Muscle of leg (tissue), 11 donors: ENCODE results near the gene NACA. TPM values are rescaled to one million over a fixed set of nuclear protein-coding genes. Genes with fewer than 3 reads are reported as not detected.
"Not testable (repeated sequence)": the region's sequence is repeated elsewhere in the genome, so short reads cannot be mapped to it uniquely, and the experiment has no call there.

Experiments used
- DNase-seq: peaks from one replicate; pipeline ENCODE4 v3.0.0; 2013
- H3K27ac ChIP-seq: one replicate; pipeline ENCODE4 v1.5.1; 2013; ENCODE audit warnings: mild to moderate bottlenecking, low read length, control low read depth
- H3K27me3 ChIP-seq: one replicate; pipeline ENCODE4 v1.6.1; 2013; ENCODE audit warnings: low read length; ENCODE audit not compliant: control insufficient read depth, insufficient read depth
- H3K36me3 ChIP-seq: one replicate; pipeline ENCODE4 v1.6.1; 2013; ENCODE audit warnings: low read length; ENCODE audit not compliant: control insufficient read depth, insufficient read depth
- H3K4me1 ChIP-seq: one replicate; pipeline ENCODE4 v1.6.1; 2013; ENCODE audit warnings: low read length; ENCODE audit not compliant: control insufficient read depth, insufficient read depth
- H3K4me3 ChIP-seq: one replicate; pipeline ENCODE4 v1.5.1; 2013; ENCODE audit warnings: low read length, control low read depth
- H3K9me3 ChIP-seq: replicated peaks from 2 replicates; pipeline ENCODE4 v1.6.1; 2013; ENCODE audit warnings: low read depth, low read length; ENCODE audit not compliant: control insufficient read depth
- WGBS: methylation state at CpG from one replicate; pipeline ENCODE4 v1.1.5; 2013; ENCODE audit warnings: missing lambda C conversion rate; ENCODE audit not compliant: insufficient coverage; 5-methylcytosine and 5-hydroxymethylcytosine counted together
- polyA plus RNA-seq, 8 donors: library from polyadenylated mRNA; unstranded; fragments of 120-200 nt; gene quantifications; one replicate each; pipeline versions ENCODE4 v1.2.1 to v1.2.3, GENCODE V29; 2013; ENCODE audit warnings: inconsistent platforms in 1 of 8, low replicate concordance in 1 of 8; ENCODE audit not compliant: insufficient read length in 8 of 8, insufficient read depth in 1 of 8
- total RNA-seq: library from RNA; stranded (reverse); fragments of 120-200 nt; gene quantifications from one replicate; pipeline ENCODE4 v1.2.4, GENCODE V29; 2013

Gene NACA
- total and polyA plus RNA-seq, 9 donors = 1,652 to 2,423 (median 2,073) TPM

DNA sequence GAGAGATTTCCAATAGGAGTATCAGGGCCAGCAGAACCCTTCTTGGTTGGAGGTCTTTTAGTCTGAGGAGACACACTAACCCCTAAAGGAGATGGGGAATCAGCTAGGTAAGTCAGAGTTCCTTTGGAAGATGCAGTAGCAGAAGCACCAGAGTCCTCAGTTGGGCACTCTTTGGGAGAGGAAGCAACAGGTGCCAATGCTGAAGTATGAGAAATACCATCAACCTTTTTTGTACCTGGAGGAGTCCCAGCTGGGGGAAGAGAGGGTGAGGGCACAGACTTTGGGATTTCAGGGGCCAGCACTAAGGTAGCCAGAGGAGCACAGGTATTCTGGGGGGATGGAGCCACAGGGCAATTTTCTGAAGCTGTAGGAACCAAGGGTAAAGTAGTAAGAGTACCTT is 6.0 kb downstream of the NACA start:
- Histone ChIP-seq H3K27me3 (no peaks in the 10 kb centered on the region), H3K36me3 (peaks cover 61% of the 10 kb centered on the region), H3K27ac (no peak overlapping the region), H3K4me1 (peaks cover 68% of the 10 kb centered on the region), H3K4me3 (no peak overlapping the region), H3K9me3 (no peaks in the 10 kb centered on the region)
- DNase-seq = no peak

DNA sequence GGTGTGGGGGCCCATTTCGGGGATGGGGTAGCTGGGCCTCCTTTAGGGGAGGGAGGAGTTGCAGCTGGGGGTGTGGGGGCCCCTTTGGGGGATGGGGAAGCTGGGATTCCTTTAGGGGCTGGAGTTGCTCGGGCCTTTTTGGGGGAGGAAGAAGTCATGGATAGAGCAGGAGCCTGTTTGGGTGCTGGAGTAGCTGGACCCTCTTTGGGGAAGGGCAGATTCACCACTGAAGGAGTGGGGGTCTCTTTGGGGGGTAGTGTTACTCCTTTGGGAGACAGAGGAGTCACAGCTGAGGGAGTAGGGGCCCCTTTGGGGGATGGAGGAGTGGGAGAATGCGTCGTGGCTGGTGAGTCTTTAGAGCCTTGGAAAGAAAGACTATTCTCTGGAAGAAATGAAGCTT is 6.5 kb downstream of the NACA start:
- WGBS = 42% methylated on average over 4 of the region's 4 CpGs
- Histone ChIP-seq H3K36me3 (peaks cover 63% of the 10 kb centered on the region), H3K27me3 (no peaks in the 10 kb centered on the region), H3K27ac (no peak overlapping the region), H3K4me1 (peaks cover 68% of the 10 kb centered on the region), H3K9me3 (no peaks in the 10 kb centered on the region), H3K4me3 (no peak overlapping the region)
- no peak for DNase-seq

DNA sequence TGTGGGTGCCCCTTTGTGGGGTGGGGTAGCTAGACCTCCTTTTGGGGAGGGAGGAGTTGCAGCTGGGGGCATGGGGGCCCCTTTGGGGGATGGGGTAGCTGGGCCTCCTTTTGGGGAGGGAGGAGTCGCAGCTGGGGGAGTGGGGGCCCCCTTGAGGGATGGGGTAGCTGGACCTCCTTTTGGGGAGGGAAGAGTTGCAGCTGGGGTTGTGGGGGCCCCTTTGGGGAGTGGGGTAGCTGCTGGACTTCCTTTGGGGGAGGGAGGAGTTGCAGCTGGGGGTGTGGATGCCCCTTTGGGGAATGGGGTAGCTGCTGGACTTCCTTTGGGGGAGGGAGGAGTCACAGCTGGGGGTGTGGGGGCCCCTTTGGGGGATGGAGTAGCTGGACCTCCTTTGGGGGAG is 7.0 kb downstream of the NACA start:
- no peaks in the 10 kb centered on the region for H3K27me3 ChIP-seq
- H3K27ac ChIP-seq = no peak overlapping the region
- H3K9me3 ChIP-seq = no peaks in the 10 kb centered on the region
- no peak for DNase-seq
- WGBS = no CpG with 5 or more reads among the region's 1 CpG
- no peak overlapping the region for H3K4me3 ChIP-seq
- H3K36me3 ChIP-seq = peaks cover 68% of the 10 kb centered on the region
- H3K4me1 ChIP-seq = peaks cover 68% of the 10 kb centered on the region

DNA sequence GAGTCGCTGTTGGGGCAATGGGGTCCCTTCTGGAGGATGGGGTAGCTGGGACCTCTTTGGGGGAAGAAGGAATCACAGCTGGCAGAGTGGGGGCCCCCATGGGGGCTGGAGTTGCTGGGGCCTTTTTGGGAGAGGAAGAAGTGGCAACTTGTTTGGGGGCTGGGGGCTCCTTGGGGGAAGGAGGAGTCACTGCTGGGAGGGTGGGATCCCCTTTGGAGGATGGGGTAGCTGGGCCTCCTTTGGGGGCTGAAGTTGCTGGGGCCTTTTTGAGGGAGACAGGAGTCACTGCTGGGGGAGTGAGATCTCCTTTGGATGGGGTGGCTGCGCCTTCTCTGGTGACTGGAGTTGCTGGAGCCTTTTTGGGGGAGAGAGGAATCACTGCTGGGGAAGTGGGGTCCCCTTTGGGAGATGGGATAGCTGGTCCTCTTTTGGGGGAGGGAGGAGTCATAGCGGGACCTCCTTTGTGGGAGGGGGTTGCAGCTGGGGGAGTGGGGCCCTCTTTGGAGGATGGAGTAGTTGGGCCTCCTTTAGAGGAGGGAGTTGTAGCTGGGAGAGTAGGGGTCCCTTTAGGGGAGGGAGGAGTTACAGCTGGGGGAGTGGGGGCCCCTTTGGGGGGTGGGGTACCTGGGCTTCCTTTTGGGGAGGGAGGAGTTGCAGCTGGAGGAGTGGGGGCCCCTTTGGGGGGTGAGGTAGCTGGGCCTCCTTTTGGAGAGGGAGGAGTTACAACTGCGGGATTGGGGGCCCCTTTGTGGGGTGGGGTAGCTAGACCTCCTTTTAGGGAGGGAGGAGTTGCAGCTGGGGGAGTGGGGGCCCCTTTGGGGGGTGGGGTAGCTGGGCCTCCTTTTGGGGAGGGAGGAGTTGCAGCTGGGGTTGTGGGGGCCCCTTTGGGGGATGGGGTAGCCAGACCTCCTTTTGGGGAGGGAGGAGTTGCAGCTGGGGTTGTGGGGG is 7.9 kb downstream of the NACA start:
- Histone ChIP-seq H3K4me1 (peaks cover 61% of the 10 kb centered on the region), H3K27me3 (no peaks in the 10 kb centered on the region), H3K4me3 (no peak overlapping the region), H3K9me3 (no peaks in the 10 kb centered on the region), H3K27ac (peak overlapping the region; percentile 23), H3K36me3 (peaks cover 75% of the 10 kb centered on the region)
- WGBS = 74% methylated on average over 4 of the region's 4 CpGs
- DNase-seq = no peak

DNA sequence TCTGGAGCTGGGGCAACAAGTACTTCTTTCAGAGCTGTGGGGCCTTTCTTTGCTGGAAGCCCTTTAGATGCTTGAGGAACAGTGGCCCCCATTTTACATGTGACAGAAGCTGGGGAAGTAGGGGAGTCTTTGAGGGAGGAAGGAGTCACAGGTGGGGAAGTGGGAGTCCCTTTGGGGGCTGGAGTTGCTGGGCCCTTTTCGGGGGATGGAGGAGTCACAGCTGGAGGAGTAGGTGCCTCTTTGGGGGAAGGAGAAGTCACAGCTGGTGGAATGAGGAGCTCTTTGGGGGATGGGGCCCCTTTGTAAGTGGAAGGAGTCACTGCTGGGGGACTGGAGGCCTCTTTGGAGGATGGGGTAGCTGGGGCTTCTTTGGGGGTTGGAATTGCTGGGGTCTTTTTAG is 8.6 kb downstream of the NACA start:
- Histone ChIP-seq H3K9me3 (no peaks in the 10 kb centered on the region), H3K4me1 (peaks cover 57% of the 10 kb centered on the region), H3K27me3 (no peaks in the 10 kb centered on the region), H3K36me3 (peaks cover 76% of the 10 kb centered on the region), H3K27ac (no peak overlapping the region), H3K4me3 (no peak overlapping the region)
- WGBS = 38% methylated on average over 1 of the region's 1 CpG
- DNase-seq = no peak

DNA sequence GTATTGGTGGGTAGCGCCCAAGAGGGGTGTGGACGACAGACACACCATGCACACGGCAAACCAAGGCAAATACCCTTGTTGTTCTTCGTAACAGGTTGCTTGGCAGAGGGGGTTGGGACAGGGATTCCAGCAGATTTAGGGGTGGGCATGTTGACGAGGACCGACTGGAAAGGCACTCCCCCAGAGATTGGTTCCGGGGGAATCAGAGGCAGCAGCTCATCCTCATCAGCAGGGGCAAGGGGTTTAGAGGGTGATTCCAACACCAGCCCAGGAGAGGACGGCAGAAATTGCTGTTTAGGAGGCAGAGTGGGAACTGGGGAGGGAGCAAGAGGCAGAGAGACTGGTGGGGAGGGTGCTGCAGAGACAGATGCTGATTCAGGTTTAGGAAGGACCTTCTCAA is 9.3 kb downstream of the NACA start:
- Histone ChIP-seq H3K4me3 (no peak overlapping the region), H3K36me3 (peaks cover 71% of the 10 kb centered on the region), H3K4me1 (peaks cover 50% of the 10 kb centered on the region)

DNA sequence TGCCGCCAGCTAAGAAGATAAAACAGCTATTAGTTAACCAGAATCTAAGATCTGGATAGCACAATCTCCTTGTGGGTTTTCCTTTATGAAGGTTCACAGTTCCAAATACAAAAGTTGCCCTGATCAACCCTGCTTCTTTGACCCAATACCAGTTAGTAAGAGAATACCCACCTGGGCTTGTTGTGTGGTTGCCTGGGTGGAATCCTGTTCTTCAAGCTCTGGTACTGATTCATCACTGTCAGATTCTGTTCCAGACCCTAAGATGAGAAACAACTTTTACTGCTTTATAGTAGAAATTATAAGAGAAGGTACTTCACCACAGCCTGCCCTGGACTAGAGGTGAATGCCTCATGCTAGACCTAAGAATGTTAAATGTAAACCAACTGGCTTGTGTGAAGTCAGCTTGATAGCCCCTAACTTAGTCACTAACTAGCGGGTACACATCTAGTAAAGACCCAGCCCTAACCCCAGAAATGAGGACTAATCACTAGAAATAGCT is 10.6 kb downstream of the NACA start:
- Histone ChIP-seq H3K36me3 (peaks cover 58% of the 10 kb centered on the region), H3K4me1 (peaks cover 37% of the 10 kb centered on the region), H3K4me3 (no peak overlapping the region), H3K27me3 (no peaks in the 10 kb centered on the region), H3K27ac (no peak overlapping the region), H3K9me3 (no peaks in the 10 kb centered on the region)
- WGBS = no CpG with 5 or more reads among the region's 2 CpGs
- DNase-seq = no peak

More for the DNA sequence above, 9.3 kb downstream of the NACA start:
- H3K27ac ChIP-seq = no peak overlapping the region
- no peaks in the 10 kb centered on the region for H3K27me3 ChIP-seq
- 56% methylated on average over 8 of the region's 8 CpGs for WGBS
- no peaks in the 10 kb centered on the region for H3K9me3 ChIP-seq
- no peak for DNase-seq

DNA sequence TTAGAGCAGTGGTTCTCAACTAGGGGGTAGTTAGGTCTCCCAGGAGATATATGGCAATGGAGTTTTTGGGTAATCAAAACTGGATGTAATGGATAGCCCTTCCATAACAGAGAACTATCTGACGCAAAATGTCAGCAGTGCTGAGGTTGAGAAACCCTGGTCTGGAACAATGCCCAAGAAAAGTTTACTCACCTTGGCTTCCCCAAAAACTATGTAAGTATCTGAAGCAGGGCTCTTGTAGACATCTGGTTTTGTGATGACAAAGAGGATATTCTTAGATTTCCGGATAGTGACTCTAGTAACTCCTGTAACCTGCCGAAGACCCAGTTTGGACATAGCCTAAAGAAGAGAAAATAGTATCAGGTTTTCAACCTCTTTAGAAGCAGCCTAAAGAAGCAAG is 11.8 kb downstream of the NACA start:
- DNase-seq = no peak
- Histone ChIP-seq H3K9me3 (no peaks in the 10 kb centered on the region), H3K27ac (no peak overlapping the region), H3K4me3 (no peak overlapping the region), H3K4me1 (peaks cover 26% of the 10 kb centered on the region), H3K27me3 (no peaks in the 10 kb centered on the region), H3K36me3 (peaks cover 51% of the 10 kb centered on the region)
- WGBS = no CpG with 5 or more reads among the region's 3 CpGs

DNA sequence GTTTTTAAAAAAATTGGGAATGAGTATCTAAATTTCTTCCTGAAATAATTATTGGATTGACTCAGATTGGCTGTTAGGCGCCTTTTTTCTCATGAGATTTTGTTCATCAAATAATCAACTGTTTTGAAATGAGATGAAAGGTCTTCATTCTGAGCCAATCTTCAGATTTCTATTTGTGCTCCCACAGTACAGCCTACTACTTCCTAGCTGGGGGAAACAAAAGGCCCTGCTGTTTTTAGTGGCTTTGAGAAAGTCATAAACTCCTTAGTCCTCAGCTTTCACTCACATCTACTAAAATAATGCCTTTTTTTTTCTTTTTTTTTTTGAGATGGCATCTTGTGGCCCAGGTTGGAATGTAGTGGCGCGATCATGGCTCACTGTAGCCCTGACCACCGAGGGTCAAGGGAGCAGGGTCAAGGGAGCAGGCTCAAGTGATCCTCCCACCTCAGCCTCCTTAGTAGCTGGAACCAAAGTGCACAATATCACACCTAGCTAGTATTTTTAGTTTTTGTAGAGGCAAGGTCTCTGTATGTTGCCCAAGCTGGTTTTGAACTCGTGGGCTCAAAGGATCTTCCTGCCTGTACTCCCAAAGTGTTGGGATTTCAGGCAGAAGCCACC is 15.2 kb downstream of the NACA start:
- WGBS = no CpG with 5 or more reads among the region's 5 CpGs
- no peak overlapping the region for H3K4me3 ChIP-seq
- DNase-seq = no peak
- H3K36me3 ChIP-seq = peaks cover 31% of the 10 kb centered on the region
- no peaks in the 10 kb centered on the region for H3K27me3 ChIP-seq
- H3K27ac ChIP-seq = no peak overlapping the region
- H3K9me3 ChIP-seq = no peaks in the 10 kb centered on the region
- no peaks in the 10 kb centered on the region for H3K4me1 ChIP-seq

DNA sequence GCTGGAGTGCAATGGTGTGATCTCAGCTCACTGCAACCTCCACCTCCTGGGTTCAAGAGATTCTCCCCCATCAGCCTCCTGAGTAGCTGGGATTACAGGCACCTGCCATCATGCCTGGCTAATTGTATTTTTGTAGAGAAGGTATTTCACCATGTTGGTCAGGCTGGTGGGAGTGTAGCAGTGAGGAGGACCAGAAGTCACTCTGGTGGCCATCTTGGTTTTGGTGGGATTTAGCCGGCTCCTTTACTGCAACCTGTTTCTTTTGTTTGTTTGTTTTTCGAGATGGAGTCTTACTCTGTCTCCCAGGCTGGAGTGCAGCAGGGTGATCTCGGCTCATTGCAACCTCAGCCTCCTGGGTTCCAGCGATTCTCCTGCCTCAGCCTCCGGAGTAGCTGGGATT is 20.6 kb downstream of the NACA start:
- not testable (repeated sequence) for H3K4me3 ChIP-seq, H3K27me3 ChIP-seq, H3K9me3 ChIP-seq, H3K36me3 ChIP-seq, H3K4me1 ChIP-seq, H3K27ac ChIP-seq, DNase-seq
- WGBS = 74% methylated on average over 2 of the region's 5 CpGs
